IPS DF 4.7 (cell line): ENCODE data around the gene GCA.

ENCODE experiments used
- DNase-seq: peaks from one replicate; pipeline ENCODE4 v3.0.0-alpha.2; 2013; ENCODE audit warnings: low spot score; ENCODE audit errors: extremely low read depth

Gene GCA

DNA sequence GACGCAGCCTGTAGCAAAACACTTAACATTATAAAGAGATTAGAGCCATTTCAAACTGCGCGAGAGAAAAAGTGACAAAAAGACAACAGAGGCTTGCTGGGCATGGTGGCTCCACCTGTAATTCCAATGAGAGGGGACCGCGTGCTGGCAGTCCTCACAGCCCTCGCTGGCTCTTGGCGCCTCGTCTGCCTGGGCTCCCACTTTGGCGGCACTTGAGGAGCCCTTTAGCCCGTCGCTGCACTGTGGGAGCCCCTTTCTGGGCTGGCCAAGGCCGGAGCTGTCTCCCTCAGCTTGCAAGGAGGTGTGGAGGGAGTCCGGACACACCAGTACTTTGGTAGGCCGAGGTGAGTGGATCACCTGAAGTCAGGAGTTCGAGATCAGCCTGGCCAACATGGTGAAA is 16.1 kb upstream of the GCA start:
- DNase-seq: no peak

DNA sequence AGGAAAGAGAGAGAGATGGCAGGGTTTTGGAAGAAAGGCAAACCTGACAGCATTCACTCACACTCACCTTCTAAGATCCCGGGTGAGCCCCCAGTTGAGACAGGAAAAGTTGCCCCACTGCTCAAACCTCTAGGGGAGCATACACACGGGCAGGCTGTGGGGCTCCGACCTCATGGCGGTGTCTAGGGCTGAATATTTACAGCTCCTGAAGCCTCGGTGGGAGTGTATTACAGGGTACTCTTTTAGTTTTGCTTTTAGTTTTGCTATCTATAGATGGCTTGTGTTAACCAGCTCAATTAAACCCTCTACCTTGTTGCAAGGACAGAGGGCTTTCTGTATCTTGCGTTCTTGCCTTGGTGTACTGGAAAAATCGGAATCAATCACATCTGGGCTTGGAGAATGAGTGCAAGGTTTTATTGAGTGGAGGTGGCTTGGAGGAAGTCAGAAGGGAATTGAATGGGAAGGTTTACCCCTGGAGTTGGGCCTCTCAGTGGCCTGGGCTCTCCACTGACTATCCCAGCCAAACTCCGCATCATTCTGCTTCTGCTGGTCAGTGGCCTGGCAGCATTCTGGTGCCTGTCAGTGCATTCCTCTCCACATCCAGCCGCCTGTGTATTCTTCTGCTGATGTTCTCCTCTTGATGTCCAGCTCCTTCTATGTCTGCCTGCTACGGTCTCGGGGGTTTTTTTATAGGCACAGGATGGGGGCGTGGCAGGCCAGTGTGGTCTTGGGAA is 15.3 kb upstream of the GCA start:
- DNase-seq: no peak

DNA sequence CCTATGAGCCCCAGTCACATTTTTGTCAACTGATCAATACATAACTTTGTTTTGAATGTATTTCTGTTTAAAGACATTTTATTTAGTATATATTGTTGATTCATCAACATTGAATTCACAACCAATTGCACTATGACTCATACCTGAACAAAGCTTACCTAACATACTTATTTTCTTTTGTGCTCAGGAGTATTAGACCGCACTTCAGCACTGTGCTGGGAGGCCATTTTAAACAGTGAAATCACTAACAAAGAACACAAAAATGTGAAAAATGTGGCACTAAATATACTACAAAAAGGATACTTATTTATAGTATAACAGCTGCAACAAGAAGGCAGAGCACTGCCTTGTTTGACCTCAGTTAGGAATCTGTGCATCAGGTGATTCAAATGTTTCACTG is 13.1 kb upstream of the GCA start:
- no peak for DNase-seq

DNA sequence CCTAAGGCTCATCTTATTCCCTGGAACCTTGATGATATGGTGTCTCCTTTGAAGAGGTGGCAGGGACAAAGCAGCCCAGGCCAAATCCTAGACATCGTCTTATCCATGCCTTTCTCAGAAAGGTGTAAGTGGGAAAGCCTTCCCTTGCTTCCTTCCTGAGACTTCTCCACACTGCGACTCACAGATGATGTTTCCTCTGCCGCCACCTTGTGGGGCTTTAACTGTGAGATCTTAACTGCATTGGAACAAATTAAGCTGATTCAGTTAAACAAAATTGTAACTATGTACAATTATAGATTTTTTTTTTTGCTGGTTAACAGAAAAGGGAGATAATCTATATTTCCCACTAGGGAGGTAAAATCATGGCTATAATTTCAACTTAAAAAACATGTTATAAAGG is 10.0 kb upstream of the GCA start:
- no peak for DNase-seq

DNA sequence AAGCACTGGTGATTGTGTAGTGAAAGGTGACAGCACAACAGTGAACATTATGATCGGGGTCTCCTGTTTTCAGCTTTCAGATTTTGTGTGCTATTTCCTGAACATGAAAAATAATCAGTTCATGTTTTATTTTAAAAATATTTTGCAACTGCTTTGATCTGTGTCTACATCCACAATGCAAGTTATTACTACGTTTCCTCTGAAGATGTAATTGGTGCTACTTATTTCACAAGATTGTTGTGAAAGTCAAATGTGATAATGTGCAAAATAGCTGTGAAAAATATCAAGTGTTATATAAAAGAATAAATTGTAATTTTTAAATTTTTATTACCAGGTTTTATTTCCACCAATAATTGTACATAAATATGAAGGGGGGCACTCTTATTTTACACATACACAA is 6.1 kb upstream of the GCA start:
- DNase-seq: no peak

DNA sequence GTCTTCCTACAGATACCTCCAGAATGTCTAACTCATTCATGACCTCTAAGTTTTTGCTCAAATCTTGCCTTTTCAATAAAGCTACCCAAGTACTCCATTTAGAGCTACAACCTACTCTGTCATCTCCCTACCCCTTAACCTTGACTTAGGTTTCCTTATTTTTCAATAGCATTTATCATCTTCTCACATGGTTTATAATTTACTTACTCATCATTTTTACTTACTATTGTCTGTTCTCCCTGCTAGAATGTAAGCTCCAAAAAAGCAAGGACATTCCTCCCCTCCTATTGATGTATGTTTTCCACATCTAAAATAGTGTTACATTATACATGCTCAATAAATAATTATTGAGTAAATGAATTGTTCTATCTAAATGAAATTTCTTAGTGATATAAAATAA is 3.1 kb upstream of the GCA start:
- DNase-seq: no peak

DNA sequence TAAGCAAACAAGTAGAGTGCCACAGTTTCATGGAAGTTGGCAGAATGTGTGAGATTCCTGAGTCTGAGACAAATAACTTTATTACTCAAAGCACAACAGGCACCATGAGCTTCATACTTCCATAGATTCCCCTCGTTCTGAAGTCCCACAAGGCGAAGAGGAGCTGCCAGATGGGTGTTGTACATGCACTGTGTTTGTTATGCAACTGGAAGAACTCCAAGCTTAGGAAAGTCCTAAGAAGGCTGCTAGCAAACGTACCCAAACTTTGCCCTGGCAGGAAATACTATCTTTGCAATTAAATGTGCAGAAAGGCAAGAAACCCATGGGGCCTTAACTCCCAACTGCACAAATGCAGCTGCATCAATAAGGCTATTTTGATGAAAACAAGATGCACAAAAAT is 1.6 kb upstream of the GCA start:
- DNase-seq: no peak

DNA sequence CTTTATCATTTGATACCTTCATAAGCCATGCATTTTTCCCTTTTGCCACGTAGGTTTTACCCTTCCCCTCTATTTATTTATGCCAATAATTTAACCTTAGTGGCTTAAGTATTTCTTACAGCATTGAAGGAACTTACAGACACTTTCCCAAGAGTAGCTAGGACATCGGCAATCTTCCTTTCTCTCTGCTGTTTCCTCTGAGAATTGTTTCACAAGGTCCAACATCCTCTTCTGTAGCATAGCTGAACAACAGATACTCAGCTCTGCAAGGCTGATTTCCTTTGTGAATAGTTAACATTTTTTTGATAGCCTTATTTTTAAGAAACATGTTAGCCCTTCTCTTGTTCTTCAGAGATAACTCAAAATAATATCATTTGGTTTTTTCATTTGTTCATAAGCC is 1.1 kb upstream of the GCA start:
- DNase-seq: no peak

DNA sequence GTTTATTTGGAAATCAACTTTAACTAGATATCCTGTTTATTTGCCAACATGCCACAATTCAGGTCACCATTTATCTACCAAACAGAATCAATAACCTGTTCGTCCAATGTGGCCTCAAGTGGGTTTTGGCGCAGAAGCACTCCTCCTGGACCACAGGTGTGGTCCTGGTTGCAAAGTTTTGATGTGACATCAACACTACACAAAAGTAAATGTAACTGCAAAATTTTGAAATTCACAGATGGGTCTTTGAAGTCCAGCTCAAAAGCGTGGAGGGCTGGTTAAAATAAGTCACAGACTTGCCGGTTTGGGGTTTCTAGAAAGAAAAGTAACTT is 474 bp upstream of the GCA start:
- DNase-seq: no peak

DNA sequence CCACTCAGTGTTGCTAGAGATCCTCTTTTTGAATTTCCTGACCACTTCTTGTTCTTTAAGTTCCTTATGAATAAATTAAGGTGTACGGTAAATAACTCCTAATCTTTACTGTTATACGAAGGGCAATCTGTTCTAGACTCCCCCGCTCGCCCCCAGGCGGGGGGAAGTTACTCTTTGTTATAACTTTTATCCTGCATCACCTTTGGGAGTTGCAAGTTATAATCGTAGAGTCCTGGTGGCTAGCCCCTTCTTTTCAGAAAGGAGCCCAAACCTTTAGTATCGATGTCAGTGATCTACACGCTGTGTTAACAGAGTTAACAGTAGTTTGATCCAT is 652 bp downstream of the GCA start:
- no peak for DNase-seq

DNA sequence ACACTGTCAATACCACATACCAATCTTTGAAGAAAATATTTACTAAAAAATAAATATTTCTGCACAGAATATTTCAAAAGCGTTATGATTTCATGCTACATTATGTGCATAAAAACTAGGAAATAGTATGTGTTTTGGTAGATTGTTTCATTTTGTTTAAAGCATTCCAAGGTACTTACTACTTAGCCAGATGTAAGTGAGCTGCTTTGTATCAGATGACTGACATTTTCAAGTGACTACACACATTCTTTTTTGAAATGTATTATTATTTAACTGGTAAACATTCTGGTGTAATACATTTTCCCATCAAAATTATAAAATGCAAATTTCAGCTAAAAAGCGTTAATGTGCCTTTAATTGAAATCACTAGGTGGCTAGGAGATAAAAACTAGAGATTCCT is 21.5 kb downstream of the GCA start:
- DNase-seq: no peak

DNA sequence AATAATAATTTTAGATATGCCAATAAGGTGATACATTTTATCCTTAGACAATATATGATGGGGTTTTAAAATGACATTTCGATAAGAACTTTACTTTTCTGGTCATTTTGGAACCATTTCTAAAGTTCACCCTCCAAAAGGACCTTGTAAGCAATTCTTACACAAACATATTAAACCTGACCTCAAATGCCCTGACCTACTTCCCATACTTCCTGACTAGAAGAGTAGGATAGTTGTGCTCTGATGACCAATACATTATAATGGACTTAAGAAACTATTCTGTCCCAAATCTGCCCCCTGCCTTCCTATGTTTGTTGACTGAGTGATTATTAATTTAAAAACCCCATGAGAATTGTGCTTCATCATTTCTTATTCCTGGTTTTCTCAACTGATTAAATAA is 24.6 kb downstream of the GCA start:
- DNase-seq: no peak

DNA sequence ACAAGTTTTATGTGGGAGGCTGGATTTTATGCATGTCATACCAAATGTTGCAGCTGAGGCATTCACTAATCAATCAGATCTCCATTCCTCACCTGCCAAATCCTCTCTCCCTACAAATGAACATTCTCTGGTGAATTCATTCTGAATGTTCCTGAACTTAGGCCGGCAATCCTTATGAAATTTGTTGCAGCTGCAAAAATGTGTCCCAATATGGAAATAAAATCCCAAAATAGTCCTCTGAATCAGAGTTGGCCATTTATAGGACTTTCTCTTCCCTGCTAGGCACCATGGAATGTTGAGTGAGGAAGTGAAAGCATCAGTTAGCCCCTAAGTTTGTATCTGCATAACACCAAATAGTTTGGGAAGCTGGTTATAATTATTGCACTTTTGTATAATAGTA is 25.6 kb downstream of the GCA start:
- no peak for DNase-seq

DNA sequence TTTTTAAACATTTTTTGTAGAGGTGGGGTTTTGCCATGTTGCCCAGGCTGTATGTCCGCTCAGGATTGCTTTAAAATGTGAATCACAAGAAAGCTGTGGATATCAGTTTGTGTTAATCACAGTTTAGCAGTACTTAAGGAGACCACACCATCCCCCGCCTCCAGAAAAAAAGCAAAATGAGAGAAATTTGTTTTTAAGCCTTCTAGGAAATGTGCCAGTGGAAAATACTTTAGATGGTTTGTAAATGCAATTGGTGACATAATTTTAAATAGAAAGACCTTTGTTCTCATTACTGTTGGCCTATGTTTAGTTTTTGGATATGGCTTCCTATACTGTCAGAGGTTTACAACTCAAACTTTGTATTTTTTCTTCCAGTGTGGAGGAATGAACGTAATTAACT is 27.0 kb downstream of the GCA start:
- DNase-seq: no peak

DNA sequence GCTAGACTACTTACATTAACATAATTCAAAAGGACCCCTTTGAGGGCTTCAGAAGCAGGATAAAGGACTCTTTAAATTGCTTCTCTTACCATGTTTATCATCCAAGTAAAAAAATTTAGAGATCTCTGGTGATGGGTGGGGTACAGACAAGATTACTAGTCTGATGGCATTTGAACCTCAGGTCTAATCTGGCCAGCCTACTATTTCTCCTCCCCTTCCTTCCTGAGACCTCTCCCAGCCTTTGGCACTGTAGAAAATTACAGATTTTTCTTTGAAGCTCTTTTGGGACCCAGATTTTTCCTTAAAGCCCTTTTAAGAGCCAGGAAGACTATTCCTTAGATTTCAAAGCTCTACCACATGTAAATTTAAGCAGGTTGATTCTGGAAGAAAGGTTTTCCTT is 28.9 kb downstream of the GCA start:
- DNase-seq: no peak

DNA sequence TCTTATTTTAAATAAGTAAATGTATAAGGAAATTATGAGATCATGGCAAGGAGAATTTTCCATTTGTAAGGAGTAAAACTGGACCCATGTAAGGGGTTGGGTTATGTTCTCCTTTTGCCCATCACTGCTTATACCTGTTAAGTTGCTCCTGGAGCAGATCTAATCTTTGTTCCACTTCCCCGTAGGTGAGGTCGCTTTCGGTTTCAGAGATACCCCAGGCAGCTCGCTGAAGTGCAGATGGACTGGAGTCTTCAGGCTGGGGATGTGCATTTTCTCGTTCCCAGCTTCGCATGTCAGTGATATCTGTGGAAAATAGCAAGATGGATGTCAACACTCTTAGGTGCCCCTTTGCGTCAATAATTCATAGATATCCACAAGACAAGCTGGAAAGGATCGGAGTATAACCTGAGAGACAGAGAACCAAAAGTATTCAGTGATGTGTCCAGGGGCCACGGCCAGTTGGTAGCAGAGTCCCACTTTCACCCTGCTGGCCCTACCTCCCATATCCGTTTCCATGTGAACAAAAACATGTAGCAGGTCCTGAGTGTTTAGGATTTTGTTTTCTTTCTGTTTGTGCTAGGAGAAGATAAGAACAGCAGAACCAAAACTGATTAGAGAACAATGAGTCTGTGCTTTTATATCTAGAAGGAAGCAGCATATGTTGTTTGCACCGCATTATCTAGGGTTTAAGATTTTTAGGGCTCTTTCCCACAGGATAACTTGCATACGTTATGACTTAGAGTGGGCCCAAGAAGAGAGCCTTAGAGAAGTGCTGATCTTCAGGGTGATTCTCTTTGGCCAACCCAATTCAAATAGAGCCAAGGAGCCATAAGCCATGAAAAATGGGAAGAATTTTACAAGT is 36.0 kb downstream of the GCA start:
- no peak for DNase-seq

DNA sequence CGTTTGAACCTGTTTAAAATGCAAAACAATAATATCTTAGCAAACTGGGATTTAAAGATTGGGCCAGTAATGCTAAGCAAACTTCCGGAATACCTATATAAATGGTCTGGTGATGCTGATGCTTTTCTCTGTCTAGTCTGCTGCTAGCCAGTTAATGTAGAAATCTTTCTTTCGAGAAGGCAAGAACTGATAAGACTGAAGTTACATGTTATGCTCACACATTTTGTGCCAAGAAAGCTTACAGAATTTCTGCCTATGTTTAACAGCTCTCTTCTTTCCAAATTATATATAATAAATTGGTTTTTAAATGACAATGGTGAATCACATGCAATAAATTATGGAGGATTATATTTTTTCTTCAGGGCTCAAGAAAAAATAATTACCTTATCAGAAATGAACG is 37.9 kb downstream of the GCA start:
- DNase-seq: no peak

DNA sequence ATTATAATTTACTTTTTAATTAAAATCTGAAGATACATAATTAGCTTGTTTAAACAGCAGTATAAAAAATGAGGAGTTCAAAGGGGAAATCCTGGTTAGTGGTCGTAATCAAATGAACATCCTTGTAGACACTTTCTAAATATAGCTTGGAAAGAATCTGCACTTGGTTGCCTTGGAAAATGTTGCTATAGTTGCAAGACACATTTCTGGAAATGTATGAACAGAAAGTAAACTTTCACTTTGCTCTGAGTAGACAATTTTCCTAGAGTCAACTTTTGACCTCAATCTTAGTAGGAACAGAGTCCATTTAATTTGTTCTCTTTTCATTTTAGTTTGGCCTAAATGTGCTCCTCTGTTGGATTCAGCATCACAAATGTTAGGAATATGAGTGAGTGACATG is 38.3 kb downstream of the GCA start:
- DNase-seq: no peak

DNA sequence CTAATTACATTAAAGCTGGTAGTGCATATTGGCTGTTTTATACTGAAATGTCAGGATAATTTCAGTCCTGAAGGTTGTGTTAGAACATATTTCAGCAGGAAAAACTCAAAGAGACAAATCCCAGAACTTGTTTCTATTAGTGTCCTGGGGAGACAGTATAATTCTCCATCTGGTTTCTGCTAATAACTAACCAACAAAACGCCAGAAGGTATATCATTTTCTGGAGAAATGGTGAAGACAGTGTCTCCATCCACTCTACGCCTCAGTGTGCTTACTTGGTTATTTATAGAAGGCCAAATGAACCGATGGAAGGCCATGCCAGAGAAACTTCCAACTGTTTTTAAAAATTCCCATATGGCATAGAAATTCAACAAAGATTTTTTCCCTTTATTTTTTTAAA is 41.6 kb downstream of the GCA start:
- no peak for DNase-seq

DNA sequence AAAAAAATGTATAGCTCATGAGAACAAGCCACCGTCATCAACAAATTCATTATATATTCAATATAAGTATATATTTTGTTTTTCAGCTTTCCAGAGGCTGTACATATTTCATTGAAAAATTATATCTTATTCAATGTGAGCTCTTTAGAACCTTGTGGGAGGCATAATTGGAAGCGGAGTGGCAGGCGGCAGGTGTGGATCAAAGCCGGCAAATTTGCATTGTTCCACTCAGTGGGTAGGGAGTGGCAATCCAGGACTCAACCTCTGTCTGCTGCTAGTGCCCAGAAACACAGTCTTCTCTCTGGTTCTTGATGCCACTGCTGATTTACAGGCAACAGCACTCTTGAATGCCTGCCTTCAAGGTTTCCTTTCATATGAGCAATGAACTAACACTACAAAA is 46.9 kb downstream of the GCA start:
- no peak for DNase-seq

DNA sequence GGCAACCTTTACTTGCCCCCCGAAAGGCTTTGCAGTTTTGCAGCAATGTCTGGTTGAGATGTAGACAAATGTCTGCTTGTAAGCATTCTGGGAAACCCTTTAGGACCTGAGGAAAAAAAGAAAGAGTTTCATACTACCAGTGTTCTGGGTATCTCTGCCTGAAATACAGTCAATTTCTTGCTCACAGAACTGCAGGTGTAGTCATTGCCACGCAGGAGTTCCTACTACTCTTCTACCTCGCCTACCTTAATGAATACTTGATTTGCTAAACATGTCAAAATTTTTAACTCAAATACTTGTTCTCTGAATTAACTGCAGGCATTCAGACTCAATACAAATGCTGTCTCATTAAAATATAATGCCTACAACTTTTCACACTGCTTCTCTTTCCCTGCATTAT is 56.4 kb downstream of the GCA start:
- no peak for DNase-seq

DNA sequence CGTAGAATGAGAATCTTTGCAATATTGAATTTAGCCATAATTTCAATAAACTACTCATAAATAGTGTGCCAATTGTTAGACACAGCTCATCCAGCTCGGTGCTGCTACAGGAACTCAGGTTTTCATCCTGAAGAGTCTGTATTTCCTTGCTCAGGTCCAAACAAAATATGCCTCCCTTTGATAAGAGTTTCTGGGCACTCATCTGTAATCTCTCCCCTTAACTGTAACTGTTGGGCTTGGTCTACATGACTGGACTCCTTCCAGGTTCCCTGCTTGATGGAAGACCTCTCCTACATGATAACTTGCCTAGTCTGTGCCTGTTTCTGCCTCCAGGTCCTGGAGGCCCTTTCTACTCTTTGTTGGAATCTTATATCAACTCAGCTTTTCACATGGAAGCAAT is 57.9 kb downstream of the GCA start:
- DNase-seq: no peak

DNA sequence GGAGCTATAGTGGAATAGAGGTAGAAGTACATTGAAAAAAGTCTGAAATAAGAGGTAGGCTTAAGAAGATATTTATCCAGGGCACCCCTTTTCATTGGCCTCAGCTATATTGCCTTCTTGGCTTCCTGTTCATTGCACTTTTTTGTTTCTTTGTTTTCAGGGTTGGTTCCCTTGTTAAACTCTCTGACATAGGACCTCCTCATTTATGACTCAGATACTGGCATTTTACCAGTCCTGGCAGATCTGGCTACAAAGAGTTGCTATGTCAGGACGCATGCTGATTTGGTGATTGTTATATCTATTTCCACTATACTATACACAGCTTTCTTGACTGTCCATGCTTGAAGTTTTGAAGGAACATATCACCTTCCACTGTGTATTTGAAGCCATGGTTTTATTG is 60.0 kb downstream of the GCA start:
- no peak for DNase-seq
